Hepatocyte (in vitro differentiated cells): Measurements from ENCODE around the gene SLC6A7. TPM values are rescaled to one million over a fixed set of nuclear protein-coding genes. Genes with fewer than 3 reads are reported as not detected.

ENCODE experiments used
- DNase-seq: peaks from one replicate; pipeline ENCODE4 v3.0.0-alpha.2; 2016; ENCODE audit warnings: low spot score
- H2AFZ ChIP-seq: fragments of 200-600 bp; sonication (generic); 2 replicates; pipeline ENCODE4 v1.6.0; 2016; ENCODE audit warnings: antibody characterized with exemption, mild to moderate bottlenecking
- H3K27ac ChIP-seq: fragments of 200-600 bp; sonication (generic); 2 replicates; pipeline ENCODE4 v1.5.1; 2016; ENCODE audit warnings: mild to moderate bottlenecking
- H3K27me3 ChIP-seq: fragments of 200-600 bp; sonication (generic); 2 replicates; pipeline ENCODE4 v1.6.1; 2016
- H3K36me3 ChIP-seq: fragments of 200-600 bp; sonication (generic); replicated peaks from 2 replicates; pipeline ENCODE4 v1.5.1; 2016; ENCODE audit warnings: low read depth; ENCODE audit not compliant: insufficient read depth
- H3K4me1 ChIP-seq: fragments of 200-600 bp; sonication (generic); 2 replicates; pipeline ENCODE4 v1.5.1; 2016; ENCODE audit warnings: mild to moderate bottlenecking, moderate library complexity; ENCODE audit not compliant: insufficient read depth
- H3K4me2 ChIP-seq: fragments of 200-600 bp; sonication (generic); 2 replicates; pipeline ENCODE4 v1.6.0; 2016
- H3K4me3 ChIP-seq: fragments of 200-600 bp; sonication (generic); 2 replicates; pipeline ENCODE4 v1.5.1; 2016; ENCODE audit warnings: mild to moderate bottlenecking
- H3K79me2 ChIP-seq: fragments of 200-600 bp; sonication (generic); 2 replicates; pipeline ENCODE4 v1.6.0; 2017; ENCODE audit warnings: mild to moderate bottlenecking
- H3K9me2 ChIP-seq: fragments of 200-600 bp; sonication (generic); replicated peaks from 2 replicates; pipeline ENCODE4 v1.6.0; 2017; ENCODE audit warnings: mild to moderate bottlenecking; ENCODE audit not compliant: insufficient read depth
- H3K9me3 ChIP-seq: fragments of 200-600 bp; sonication (generic); 2 replicates; pipeline ENCODE4 v1.5.1; 2016; ENCODE audit warnings: low read depth, mild to moderate bottlenecking
- H4K20me1 ChIP-seq: fragments of 200-600 bp; sonication (generic); 2 replicates; pipeline ENCODE4 v1.6.0; 2016; ENCODE audit warnings: mild to moderate bottlenecking; ENCODE audit not compliant: insufficient read depth, poor library complexity, severe bottlenecking
- CTCF ChIP-seq: fragments of 200-600 bp; sonication (generic); IDR thresholded peaks from 2 replicates; pipeline ENCODE4 v1.5.1; 2016; ENCODE audit warnings: antibody characterized with exemption, mild to moderate bottlenecking; ENCODE audit not compliant: poor library complexity
- EZH2 ChIP-seq: fragments of 200-600 bp; sonication (generic); IDR thresholded peaks from 2 replicates; pipeline ENCODE4 v1.6.1; 2016; ENCODE audit warnings: antibody characterized with exemption, mild to moderate bottlenecking, borderline replicate concordance
- EZH2phosphoT487 ChIP-seq: fragments of 200-600 bp; sonication (generic); IDR thresholded peaks from one replicate; pipeline ENCODE4 v1.6.1; 2018; ENCODE audit warnings: antibody characterized with exemption, mild to moderate bottlenecking, low read depth, moderate library complexity; ENCODE audit not compliant: unreplicated experiment, severe bottlenecking
- WGBS: methylation state at CpG from one replicate; pipeline ENCODE4 v1.1.6; 2016; ENCODE audit warnings: low lambda C conversion rate; ENCODE audit errors: missing lambda C conversion rate; 5-methylcytosine and 5-hydroxymethylcytosine counted together
- polyA plus RNA-seq: library from polyadenylated mRNA; unstranded; fragments of >200 nt; fragmentation: Nextera tagmentation; extraction: Ambion mirVana; gene quantifications from 2 replicates; pipeline ENCODE4 v1.2.1, GENCODE V29; 2016
- total RNA-seq: library from RNA; depleted of rRNA; stranded (reverse); fragments of >200 nt; gene quantifications from 2 replicates; pipeline ENCODE4 v1.2.3, GENCODE V29; 2014

Gene SLC6A7
- total and polyA plus RNA-seq, 2 experiments from 2014 or later = 0.39 to 1.1 TPM

GRCh38 chr5:150146862-150147601 is 42.8 kb upstream of the SLC6A7 start:
- no peak overlapping the region for H2AFZ ChIP-seq
- no peaks in the 10 kb centered on the region for H3K9me2 ChIP-seq
- 79% methylated on average over 10 of the region's 14 CpGs for WGBS
- no peaks in the 10 kb centered on the region for H3K27me3 ChIP-seq
- H4K20me1 ChIP-seq = no peaks in the 10 kb centered on the region
- H3K4me3 ChIP-seq = no peak overlapping the region
- H3K9me3 ChIP-seq = no peaks in the 10 kb centered on the region
- DNase-seq = no peak
- peak overlapping the region; percentile 58 for H3K4me2 ChIP-seq
- H3K36me3 ChIP-seq = no peaks in the 10 kb centered on the region
- peaks cover 56% of the 10 kb centered on the region for H3K4me1 ChIP-seq
- peaks cover 69% of the 10 kb centered on the region for H3K79me2 ChIP-seq
- TF ChIP-seq EZH2phosphoT487 (no peak), EZH2 (no peak), CTCF (no peak)
- peak overlapping the region; percentile 93 for H3K27ac ChIP-seq

GRCh38 chr5:150147670-150148069 is 42.2 kb upstream of the SLC6A7 start:
- Histone ChIP-seq H3K9me2 (no peaks in the 10 kb centered on the region), H4K20me1 (no peaks in the 10 kb centered on the region), H2AFZ (no peak overlapping the region), H3K4me1 (peaks cover 55% of the 10 kb centered on the region), H3K27me3 (no peaks in the 10 kb centered on the region), H3K9me3 (no peaks in the 10 kb centered on the region), H3K79me2 (peaks cover 75% of the 10 kb centered on the region), H3K36me3 (no peaks in the 10 kb centered on the region), H3K4me3 (no peak overlapping the region), H3K27ac (peak overlapping the region; percentile 93), H3K4me2 (peak overlapping the region; percentile 58)
- DNase-seq = no peak
- TF ChIP-seq CTCF (no peak), EZH2phosphoT487 (no peak), EZH2 (no peak)
- 94% methylated on average over 7 of the region's 7 CpGs for WGBS

GRCh38 chr5:150148117-150148927 is 41.5 kb upstream of the SLC6A7 start:
- Histone ChIP-seq H3K36me3 (no peaks in the 10 kb centered on the region), H4K20me1 (no peaks in the 10 kb centered on the region), H3K27me3 (no peaks in the 10 kb centered on the region), H2AFZ (no peak overlapping the region), H3K27ac (peak overlapping the region; percentile 93), H3K4me1 (peaks cover 55% of the 10 kb centered on the region), H3K4me2 (no peak overlapping the region), H3K9me3 (no peaks in the 10 kb centered on the region), H3K9me2 (no peaks in the 10 kb centered on the region), H3K79me2 (peaks cover 82% of the 10 kb centered on the region), H3K4me3 (no peak overlapping the region)
- WGBS = 94% methylated on average over 11 of the region's 11 CpGs
- no peak for DNase-seq
- TF ChIP-seq CTCF (no peak), EZH2phosphoT487 (no peak), EZH2 (no peak)
